HUES48 (cell line): ENCODE measurements around the gene GOLPH3L.
"Not testable (repeated sequence)": the region's sequence is repeated elsewhere in the genome, so short reads cannot be mapped to it uniquely, and the experiment has no call there.

Source experiments
- H3K27ac ChIP-seq: one replicate; pipeline ENCODE4 v1.7.0; 2013; ENCODE audit warnings: low read depth, low read length, inconsistent platforms
- H3K27me3 ChIP-seq: 2 replicates; pipeline ENCODE4 v1.6.1; 2013; ENCODE audit warnings: mild to moderate bottlenecking, low read length; ENCODE audit not compliant: control insufficient read depth, insufficient read depth
- H3K36me3 ChIP-seq: 2 replicates; pipeline ENCODE4 v1.6.1; 2013; ENCODE audit warnings: low read length; ENCODE audit not compliant: control insufficient read depth, insufficient read depth
- H3K4me1 ChIP-seq: 2 replicates; pipeline ENCODE4 v1.6.1; 2013; ENCODE audit warnings: mild to moderate bottlenecking, low read length; ENCODE audit not compliant: control insufficient read depth, insufficient read depth
- H3K4me3 ChIP-seq: 2 replicates; pipeline ENCODE4 v1.5.1; 2013; ENCODE audit warnings: mild to moderate bottlenecking, low read depth, low read length
- H3K9ac ChIP-seq: 2 replicates; pipeline ENCODE4 v1.6.1; 2013; ENCODE audit warnings: mild to moderate bottlenecking, low read depth, low read length, moderate library complexity
- H3K9me3 ChIP-seq: 2 replicates; pipeline ENCODE4 v1.6.1; 2013; ENCODE audit warnings: low read length; ENCODE audit not compliant: control insufficient read depth, insufficient read depth

GOLPH3L gene

DNA sequence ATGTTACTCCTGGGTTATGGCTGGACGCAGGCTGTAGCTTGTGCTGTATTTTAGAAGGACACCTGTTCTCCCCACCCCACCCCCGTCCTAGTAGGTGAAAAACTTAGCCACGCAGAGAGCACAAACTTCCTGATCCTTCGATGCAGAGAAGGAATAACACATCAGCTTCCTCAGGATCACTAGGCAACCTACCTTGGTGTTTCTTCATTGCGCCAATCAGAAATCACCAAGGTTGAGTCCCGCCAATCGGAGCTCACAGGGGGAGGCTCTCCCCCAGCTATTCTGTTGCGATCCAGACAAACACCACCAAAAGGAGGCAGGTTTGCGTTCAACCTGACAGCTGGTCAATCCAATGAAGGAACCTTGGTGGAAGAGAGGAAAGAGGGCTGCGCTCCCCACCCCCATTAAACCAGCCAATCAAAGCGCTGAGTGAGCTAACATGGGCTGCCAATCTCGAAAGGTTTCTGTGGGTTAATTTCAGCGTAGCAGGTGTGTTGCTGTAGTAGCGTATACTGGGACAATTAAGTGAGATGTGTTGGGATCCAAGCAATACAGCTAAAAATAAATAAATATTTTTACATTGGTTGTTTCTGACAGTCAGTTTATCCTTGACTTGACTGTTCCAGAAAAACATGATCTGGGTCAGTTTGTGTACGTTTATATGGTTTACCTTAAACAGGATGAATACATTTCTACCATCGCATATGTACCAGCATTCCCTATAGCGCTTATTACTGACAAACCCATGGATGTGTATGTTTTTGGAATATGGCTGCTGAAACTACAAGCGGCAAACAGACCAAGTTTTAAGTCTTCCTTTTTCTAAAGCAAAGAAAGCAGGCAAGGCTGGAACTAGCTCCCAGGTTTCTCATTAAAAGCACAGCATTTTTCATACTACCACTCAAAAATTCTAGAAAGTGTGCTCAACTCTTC, at the start of gene GOLPH3L:
TSS of gene GOLPH3L (minus strand) at position 160 of the 933 bp plus-strand sequence. CDS start 2,316 bp downstream, outside the sequence.
- Histone ChIP-seq H3K9ac (peak within 1 kb of the TSS; percentile 66), H3K36me3 (peaks cover 25% of the 10 kb centered on the region), H3K4me3 (peak within 1 kb of the TSS; percentile 94), H3K9me3 (no peaks in the 10 kb centered on the region), H3K27ac (peak within 1 kb of the TSS; percentile 83), H3K4me1 (peaks cover 5% of the 10 kb centered on the region; the same call in 1 of the 2 replicates), H3K27me3 (no peaks in the 10 kb centered on the region)

GRCh38 chr1:150730130-150730721, 33.3 kb upstream of the GOLPH3L start:
- H3K27ac ChIP-seq = no peak overlapping the region
- H3K4me1 ChIP-seq = no peaks in the 10 kb centered on the region
- H3K36me3 ChIP-seq = no peaks in the 10 kb centered on the region
- no peaks in the 10 kb centered on the region for H3K9me3 ChIP-seq
- no peak overlapping the region for H3K9ac ChIP-seq
- H3K4me3 ChIP-seq = no peak overlapping the region
- no peaks in the 10 kb centered on the region for H3K27me3 ChIP-seq

DNA sequence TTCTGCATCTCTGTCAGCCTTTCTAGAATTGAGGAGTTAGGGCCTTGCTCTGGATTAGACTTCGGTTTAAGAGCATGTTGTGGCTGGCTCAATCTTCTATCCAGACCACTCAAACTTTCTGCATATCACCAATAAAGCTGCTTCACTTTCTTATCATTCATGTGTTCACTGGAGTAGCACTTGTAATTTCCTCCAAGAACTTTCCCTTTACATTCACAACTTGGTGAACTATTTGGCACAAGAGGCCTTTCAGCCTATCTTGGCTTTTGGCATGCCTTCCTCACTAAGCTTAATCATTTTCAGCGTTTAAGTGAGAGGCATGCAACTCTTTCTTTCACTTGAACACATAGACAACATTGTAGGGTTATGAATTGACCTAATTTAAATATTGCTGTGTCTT, 27.4 kb upstream of the GOLPH3L start:
- no peaks in the 10 kb centered on the region for H3K36me3 ChIP-seq

GRCh38 chr1:150720703-150721102, 23.7 kb upstream of the GOLPH3L start, which contains the start of gene HORMAD1:
HORMAD1 (minus strand) TSS chr1:150720895; CDS start chr1:150719505, 1,390 bp downstream.
- Histone ChIP-seq H3K9me3 (no peaks in the 10 kb centered on the region), H3K27me3 (no peaks in the 10 kb centered on the region), H3K4me3 (no peak within 1 kb of the TSS), H3K27ac (no peak within 1 kb of the TSS), H3K36me3 (no peaks in the 10 kb centered on the region), H3K4me1 (no peaks in the 10 kb centered on the region), H3K9ac (no peak within 1 kb of the TSS)

More for the DNA sequence above, 27.4 kb upstream of the GOLPH3L start:
- H3K9me3 ChIP-seq = no peaks in the 10 kb centered on the region
- H3K27me3 ChIP-seq = no peaks in the 10 kb centered on the region
- no peak overlapping the region for H3K27ac ChIP-seq
- H3K9ac ChIP-seq = no peak overlapping the region
- no peaks in the 10 kb centered on the region for H3K4me1 ChIP-seq
- H3K4me3 ChIP-seq = no peak overlapping the region

DNA sequence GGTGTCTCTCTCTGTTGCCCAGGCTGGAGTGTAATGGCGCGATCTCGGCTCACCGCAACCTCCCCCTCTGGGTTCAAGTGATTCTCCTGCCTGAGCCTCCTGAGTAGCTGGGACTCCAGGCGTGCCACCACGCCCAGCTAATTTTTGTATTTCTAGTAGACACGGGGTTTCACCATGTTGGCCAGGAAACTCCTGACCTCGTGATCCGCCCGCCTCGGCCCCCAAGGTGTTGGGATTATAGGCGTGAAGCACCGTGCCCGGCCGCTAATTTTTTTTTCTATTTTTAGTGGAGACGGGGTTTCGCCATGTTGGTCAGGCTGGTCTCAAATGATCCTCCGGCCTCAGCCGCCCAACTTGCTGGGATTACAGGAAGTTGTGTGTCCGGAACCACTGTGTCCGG, 23.1 kb upstream of the GOLPH3L start:
- Histone ChIP-seq H3K27me3 (no peaks in the 10 kb centered on the region), H3K9ac (no peak overlapping the region), H3K4me1 (no peaks in the 10 kb centered on the region), H3K36me3 (no peaks in the 10 kb centered on the region), H3K9me3 (no peaks in the 10 kb centered on the region), H3K4me3 (no peak overlapping the region), H3K27ac (no peak overlapping the region)

DNA sequence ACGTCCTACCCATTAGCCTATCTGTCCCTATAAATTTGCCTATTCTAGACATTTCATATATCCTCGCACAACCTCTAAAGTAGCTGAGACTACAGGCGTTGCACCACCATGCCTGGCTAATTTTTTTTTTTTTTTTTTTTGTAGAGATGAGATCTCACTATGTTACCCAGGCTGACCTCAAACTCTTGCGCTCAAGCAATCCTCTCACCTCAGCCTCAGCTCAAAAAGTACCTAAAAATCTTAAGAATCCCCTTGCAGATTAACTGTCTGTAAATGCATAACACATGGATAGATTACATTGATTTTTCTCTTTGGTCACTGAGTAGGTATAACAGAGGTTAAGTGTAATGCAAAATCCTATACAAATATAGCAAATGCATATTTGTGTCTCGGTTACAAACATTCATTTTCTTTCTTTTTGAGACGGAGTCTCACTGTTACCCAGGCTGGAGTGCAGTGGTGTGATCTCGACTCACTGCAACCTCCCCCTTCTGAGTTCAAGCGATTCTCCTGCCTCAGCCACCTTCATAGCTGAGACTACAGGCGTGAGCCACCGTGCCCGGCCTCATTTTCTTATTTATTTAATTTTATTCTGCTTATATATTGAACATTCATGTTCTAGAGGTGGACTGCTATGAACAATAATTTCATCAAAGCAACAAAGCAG, 21.4 kb upstream of the GOLPH3L start:
- Histone ChIP-seq H3K36me3 (no peaks in the 10 kb centered on the region), H3K9ac (no peak overlapping the region), H3K27ac (no peak overlapping the region), H3K4me1 (no peaks in the 10 kb centered on the region), H3K27me3 (no peaks in the 10 kb centered on the region), H3K4me3 (no peak overlapping the region), H3K9me3 (no peaks in the 10 kb centered on the region)

- not testable (repeated sequence) for H3K27ac ChIP-seq, H3K36me3 ChIP-seq, H3K27me3 ChIP-seq, H3K4me3 ChIP-seq, H3K9me3 ChIP-seq, H3K9ac ChIP-seq, H3K4me1 ChIP-seq
These were observed 12.1 kb upstream of the GOLPH3L start for GRCh38 chr1:150709031-150709430.

GRCh38 chr1:150708595-150708994, 11.6 kb upstream of the GOLPH3L start:
- H3K27ac ChIP-seq = no peak overlapping the region
- no peaks in the 10 kb centered on the region for H3K36me3 ChIP-seq
- peaks cover 4% of the 10 kb centered on the region; the same call in 1 of the 2 replicates for H3K4me1 ChIP-seq
- no peaks in the 10 kb centered on the region for H3K9me3 ChIP-seq
- no peaks in the 10 kb centered on the region for H3K27me3 ChIP-seq
- H3K4me3 ChIP-seq = no peak overlapping the region
- no peak overlapping the region for H3K9ac ChIP-seq

DNA sequence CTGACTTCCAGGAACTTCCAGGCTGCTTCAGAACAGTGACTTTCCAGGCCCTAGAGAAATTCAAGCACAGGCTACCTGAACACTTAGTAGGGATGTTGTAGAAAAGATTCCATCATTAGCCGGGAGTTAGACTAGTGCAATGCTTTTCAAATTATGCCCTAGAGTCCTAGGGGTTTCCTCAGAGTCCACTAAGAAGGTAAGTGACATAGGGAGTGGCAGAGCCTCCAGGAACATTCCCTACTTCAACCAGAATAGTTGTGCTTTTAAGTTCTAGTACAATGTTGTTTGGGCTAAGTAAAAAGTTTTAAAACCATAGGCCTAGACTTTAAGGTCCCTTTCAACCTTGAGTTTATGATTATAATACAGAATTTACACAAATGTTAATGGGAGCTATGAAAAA, 9.1 kb upstream of the GOLPH3L start:
- Histone ChIP-seq H3K4me3 (no peak overlapping the region), H3K36me3 (no peaks in the 10 kb centered on the region), H3K27ac (no peak overlapping the region)

GRCh38 chr1:150703427-150703826, 6.5 kb upstream of the GOLPH3L start:
- Histone ChIP-seq H3K27ac (no peak overlapping the region), H3K4me1 (no peaks in the 10 kb centered on the region), H3K9ac (no peak overlapping the region), H3K36me3 (no peaks in the 10 kb centered on the region), H3K4me3 (no peak overlapping the region), H3K9me3 (no peaks in the 10 kb centered on the region), H3K27me3 (no peaks in the 10 kb centered on the region)

More for the DNA sequence above, 9.1 kb upstream of the GOLPH3L start:
- no peaks in the 10 kb centered on the region for H3K4me1 ChIP-seq
- no peaks in the 10 kb centered on the region for H3K27me3 ChIP-seq
- no peak overlapping the region for H3K9ac ChIP-seq
- no peaks in the 10 kb centered on the region for H3K9me3 ChIP-seq
